GM12872 (cell line): Measurements from ENCODE around the gene RAB10.

Experiments
- CTCF ChIP-seq: IDR thresholded peaks from 3 replicates; pipeline ENCODE4 v1.5.1; 2011; ENCODE audit warnings: low read depth, mild to moderate bottlenecking, low read length, moderate library complexity; ENCODE audit not compliant: insufficient read depth

RAB10 gene

DNA sequence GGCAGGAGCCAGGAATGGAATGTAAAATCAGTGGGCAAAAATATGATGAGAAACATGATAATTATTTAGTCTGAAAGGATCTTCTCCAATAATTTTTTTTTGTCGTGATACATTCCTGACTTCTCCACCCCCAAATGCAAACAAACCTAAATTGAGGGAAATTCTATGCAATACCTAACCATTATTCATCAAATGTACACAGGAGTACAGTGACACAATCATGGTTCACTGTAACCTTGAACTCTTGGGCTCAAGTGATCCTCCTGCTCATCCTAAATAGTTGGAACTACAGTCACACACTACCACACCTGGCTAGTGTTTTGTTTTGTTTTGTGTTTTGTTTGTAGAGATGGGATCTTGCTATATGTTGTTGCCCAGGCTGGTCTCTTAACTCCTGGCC, 46.5 kb downstream of the RAB10 start:
- TF ChIP-seq CTCF = no peak

- TF ChIP-seq CTCF = no peak
Observed at GRCh38 chr2:26081556-26081955, 47.7 kb downstream of the RAB10 start.

- TF ChIP-seq CTCF = no peak
Observed at GRCh38 chr2:26086155-26086637, 52.3 kb downstream of the RAB10 start.

GRCh38 chr2:26086779-26087178, 52.9 kb downstream of the RAB10 start:
- no peak for TF ChIP-seq CTCF

DNA sequence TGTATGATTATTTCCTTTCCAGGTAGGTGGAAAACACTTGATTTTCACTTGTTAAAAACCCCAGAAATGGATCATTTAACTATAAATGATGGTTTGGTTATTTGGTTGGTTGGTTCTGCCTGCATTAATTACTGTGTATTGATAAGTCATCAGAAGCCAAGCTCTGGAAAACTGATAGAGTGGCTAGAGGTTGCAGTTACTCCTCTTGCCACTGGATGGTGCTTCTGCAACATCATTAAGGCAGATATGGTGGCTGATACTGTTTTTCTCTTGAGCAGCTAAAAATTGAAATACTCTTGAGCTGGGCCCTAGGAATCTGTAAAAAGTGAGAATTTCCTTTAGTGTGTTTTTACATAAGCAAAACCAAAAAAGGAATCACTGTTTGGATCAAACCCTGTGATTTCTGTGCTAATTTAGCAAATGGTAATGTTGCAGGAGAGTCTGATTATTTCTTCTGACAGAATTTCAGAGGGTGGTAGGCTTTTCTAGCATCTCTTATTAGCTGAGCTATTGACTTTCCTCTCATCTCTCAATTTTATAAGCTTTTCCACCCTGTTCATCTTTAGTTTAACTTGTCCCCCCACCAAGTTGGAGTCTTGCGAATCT, 54.3 kb downstream of the RAB10 start:
- peak; percentile 79 for TF ChIP-seq CTCF

DNA sequence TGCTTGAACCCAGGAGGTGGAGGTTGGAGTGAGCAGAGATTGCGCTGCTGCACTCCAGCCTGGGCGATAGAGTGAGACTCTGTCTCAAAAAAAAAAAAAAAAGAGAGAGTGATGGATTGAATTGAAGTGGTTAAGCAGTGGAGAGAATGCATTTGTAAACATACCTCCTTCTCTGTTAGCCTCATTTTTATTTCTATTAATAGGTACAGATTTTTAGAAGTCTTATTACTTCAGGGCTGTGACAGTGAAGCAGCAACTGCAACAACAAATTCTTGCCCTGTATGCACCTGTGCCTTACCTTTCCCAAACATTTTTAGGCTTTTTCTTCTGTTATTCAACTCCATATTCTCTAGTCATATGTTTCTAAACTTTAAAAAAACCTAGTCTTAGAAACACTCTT, 55.5 kb downstream of the RAB10 start:
- TF ChIP-seq CTCF = no peak

GRCh38 chr2:26095758-26096157, 61.9 kb downstream of the RAB10 start:
- TF ChIP-seq CTCF = no peak
